ENCODE measurements around the gene LIPA. TPM values are rescaled to one million over a fixed set of nuclear protein-coding genes. Genes with fewer than 3 reads are reported as not detected.

The LIPA gene
- total RNA-seq, 2 donors from 2014 or later = 25.6 to 37.2 TPM

DNA sequence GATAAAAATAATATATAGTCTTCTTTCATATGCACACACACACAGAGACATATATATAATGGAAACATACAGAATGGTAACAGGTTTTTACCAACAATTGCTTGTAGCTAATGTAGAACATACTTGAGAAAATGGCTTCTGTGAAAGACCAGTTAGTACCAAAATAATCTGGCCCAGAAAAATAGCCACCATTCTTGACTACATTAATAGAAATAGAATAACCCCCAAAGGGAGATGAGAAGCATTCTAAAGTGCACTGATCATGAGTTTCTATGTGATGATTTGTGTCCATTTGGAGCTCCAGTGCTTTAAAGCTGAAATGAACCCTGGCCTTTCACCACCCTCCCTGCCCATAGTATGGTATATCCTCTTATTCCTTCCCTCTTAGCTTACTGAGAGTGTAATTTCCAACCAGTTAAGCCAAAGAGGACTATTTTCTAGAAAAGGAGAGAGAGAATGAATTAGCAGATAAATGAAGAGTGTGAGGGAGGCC is 27.4 kb upstream of the LIPA start:
- intact Hi-C loops (cut with DNase I) = no loop called here
- H3K4me1 ChIP-seq (replicated peaks) = peaks cover 6% of the 10 kb centered on the region
- no peak overlapping the region for H3K4me3 ChIP-seq
- H3K9me3 ChIP-seq = no peaks in the 10 kb centered on the region
- DNase-seq (ENCODE audit: low spot score) = no peak
- H3K27me3 ChIP-seq (replicated peaks; ENCODE audit: insufficient read depth) = no peaks in the 10 kb centered on the region
- no peak overlapping the region for H3K27ac ChIP-seq
- TF ChIP-seq POLR2AphosphoS5 (IDR thresholded peaks at IDR 0.05) = no peak
- TF ChIP-seq POLR2A (IDR thresholded peaks at IDR 0.05) = no peak
- TF ChIP-seq CTCF (IDR thresholded peaks at IDR 0.05) = no peak
- no peaks in the 10 kb centered on the region for H3K36me3 ChIP-seq

GRCh38 chr10:89278034-89278535 is 26.5 kb upstream of the LIPA start:
- Histone ChIP-seq H3K27ac (peak overlapping the region; percentile 50 to 56), H3K4me1 (replicated peaks) (no peaks in the 10 kb centered on the region), H3K4me3 (no peak overlapping the region), H3K9me3 (no peaks in the 10 kb centered on the region), H3K36me3 (no peaks in the 10 kb centered on the region), H3K27me3 (replicated peaks; ENCODE audit: insufficient read depth) (no peaks in the 10 kb centered on the region)
- WGBS = 23% methylated on average over 1 of the region's 1 CpG
- TF ChIP-seq POLR2A (IDR thresholded peaks at IDR 0.05) (no peak), CTCF (IDR thresholded peaks at IDR 0.05) (no peak), POLR2AphosphoS5 (IDR thresholded peaks at IDR 0.05) (peak; percentile 86)
- DNase-seq (ENCODE audit: low spot score) = peak; percentile 62
- intact Hi-C loops (cut with DNase I) = no loop called here

- Histone ChIP-seq H3K9me3 (no peaks in the 10 kb centered on the region), H3K27ac (no peak overlapping the region), H3K36me3 (no peaks in the 10 kb centered on the region), H3K4me1 (replicated peaks) (no peaks in the 10 kb centered on the region), H3K4me3 (no peak overlapping the region), H3K27me3 (replicated peaks; ENCODE audit: insufficient read depth) (no peaks in the 10 kb centered on the region)
- WGBS = 60% methylated on average over 6 of the region's 6 CpGs
- TF ChIP-seq POLR2A (IDR thresholded peaks at IDR 0.05) (no peak), POLR2AphosphoS5 (IDR thresholded peaks at IDR 0.05) (peak; percentile 33)
- intact Hi-C loops (cut with DNase I) = no loop called here
- peak; percentile 63 for DNase-seq (ENCODE audit: low spot score)
Measured at GRCh38 chr10:89275383-89275782, 23.8 kb upstream of the LIPA start.

DNA sequence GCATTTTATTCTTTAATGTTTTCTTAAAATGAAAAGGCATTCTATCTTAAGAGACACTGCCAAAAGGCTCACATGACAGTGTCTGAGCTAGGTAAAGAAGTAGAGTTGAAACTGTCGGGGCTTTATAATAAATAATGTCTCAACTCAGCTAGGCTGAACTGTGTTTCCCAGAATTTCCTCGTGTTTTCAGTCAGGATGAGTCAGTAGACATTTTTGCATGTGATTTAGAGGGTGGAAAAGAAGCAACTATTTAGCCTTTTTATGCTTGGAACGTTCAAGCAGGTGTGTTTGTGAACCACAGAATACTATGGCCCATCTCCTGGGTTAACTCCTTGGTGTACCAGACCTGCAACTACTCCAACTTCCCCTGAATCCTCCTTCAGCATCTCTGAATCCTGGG is 23.4 kb upstream of the LIPA start:
- 23% methylated on average over 3 of the region's 3 CpGs for WGBS
- TF ChIP-seq POLR2A (IDR thresholded peaks at IDR 0.05) (no peak), CTCF (IDR thresholded peaks at IDR 0.05) (no peak)
- Histone ChIP-seq H3K9me3 (no peaks in the 10 kb centered on the region), H3K4me1 (replicated peaks) (no peaks in the 10 kb centered on the region), H3K27me3 (replicated peaks; ENCODE audit: insufficient read depth) (no peaks in the 10 kb centered on the region), H3K36me3 (no peaks in the 10 kb centered on the region), H3K27ac (no peak overlapping the region), H3K4me3 (no peak overlapping the region)
- DNase-seq (ENCODE audit: low spot score) = no peak
- intact Hi-C loops (cut with DNase I) = no loop called here

DNA sequence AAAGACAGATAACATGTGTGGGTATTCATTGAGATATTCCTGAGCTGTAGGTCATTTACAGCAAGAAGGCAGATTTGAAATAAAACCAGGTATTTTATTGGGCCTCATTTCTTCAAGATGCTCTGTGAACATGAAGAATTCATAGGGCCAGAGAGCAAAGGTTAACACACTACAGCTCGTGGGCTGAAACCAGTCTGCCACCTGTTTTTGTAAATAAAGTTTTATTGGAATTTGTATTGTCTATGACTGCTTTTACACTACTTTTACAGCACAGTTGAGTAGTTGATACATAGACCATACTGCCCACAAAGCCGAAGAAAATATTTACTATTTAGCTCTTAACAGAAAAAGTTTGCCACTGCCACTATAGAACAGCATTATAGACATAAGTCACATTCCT is 22.1 kb upstream of the LIPA start:
- Histone ChIP-seq H3K27me3 (replicated peaks; ENCODE audit: insufficient read depth) (no peaks in the 10 kb centered on the region), H3K4me3 (no peak overlapping the region), H3K4me1 (replicated peaks) (no peaks in the 10 kb centered on the region), H3K27ac (no peak overlapping the region), H3K36me3 (no peaks in the 10 kb centered on the region), H3K9me3 (no peaks in the 10 kb centered on the region)
- no peak for TF ChIP-seq POLR2A (IDR thresholded peaks at IDR 0.05)
- intact Hi-C loops (cut with DNase I) = no loop called here
- WGBS = 63% methylated on average over 2 of the region's 2 CpGs
- DNase-seq (ENCODE audit: low spot score) = no peak

DNA sequence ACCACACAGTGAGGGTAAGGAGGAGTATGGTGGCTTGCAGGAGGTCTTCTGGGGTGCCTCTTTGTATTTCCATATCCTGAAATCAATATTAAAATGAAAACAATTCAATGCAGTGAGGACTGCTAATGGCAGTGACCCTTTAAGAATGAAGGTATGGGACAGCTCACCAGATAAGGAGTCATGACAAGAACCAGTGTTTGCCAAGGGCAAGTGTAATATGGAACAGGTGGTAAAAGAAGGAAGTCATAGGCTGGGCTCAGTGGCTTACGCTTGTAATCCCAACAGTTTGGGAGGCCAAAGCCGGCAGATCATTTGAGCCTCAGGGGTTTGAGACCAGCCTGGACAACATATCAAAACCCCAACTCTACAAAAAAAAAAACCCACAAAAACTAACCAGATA is 20.0 kb upstream of the LIPA start:
- H3K27me3 ChIP-seq (replicated peaks; ENCODE audit: insufficient read depth) = no peaks in the 10 kb centered on the region
- H3K36me3 ChIP-seq = no peaks in the 10 kb centered on the region
- intact Hi-C loops (cut with DNase I) = no loop called here
- no peaks in the 10 kb centered on the region for H3K9me3 ChIP-seq
- H3K27ac ChIP-seq = no peak overlapping the region
- TF ChIP-seq POLR2AphosphoS5 (IDR thresholded peaks at IDR 0.05) (no peak), POLR2A (IDR thresholded peaks at IDR 0.05) (no peak), CTCF (IDR thresholded peaks at IDR 0.05) (no peak)
- H3K4me1 ChIP-seq (replicated peaks) = no peaks in the 10 kb centered on the region
- H3K4me3 ChIP-seq = no peak overlapping the region
- WGBS = 96% methylated on average over 2 of the region's 2 CpGs
- no peak for DNase-seq (ENCODE audit: low spot score)
